ENCODE measurements around the gene DGKG.

Gene DGKG

GRCh38 chr3:186394566-186395217 is 32.7 kb upstream of the DGKG start:
- H3K4me3 ChIP-seq (ENCODE audit: low read depth, low read length), result no peak overlapping the region
- in situ Hi-C loops (cut with HindIII; ENCODE audit: low sequenced_read_pairs), result no loop called here
- DNase-seq (ENCODE audit: low read depth), result no peak
- TF ChIP-seq, protein P1, sequence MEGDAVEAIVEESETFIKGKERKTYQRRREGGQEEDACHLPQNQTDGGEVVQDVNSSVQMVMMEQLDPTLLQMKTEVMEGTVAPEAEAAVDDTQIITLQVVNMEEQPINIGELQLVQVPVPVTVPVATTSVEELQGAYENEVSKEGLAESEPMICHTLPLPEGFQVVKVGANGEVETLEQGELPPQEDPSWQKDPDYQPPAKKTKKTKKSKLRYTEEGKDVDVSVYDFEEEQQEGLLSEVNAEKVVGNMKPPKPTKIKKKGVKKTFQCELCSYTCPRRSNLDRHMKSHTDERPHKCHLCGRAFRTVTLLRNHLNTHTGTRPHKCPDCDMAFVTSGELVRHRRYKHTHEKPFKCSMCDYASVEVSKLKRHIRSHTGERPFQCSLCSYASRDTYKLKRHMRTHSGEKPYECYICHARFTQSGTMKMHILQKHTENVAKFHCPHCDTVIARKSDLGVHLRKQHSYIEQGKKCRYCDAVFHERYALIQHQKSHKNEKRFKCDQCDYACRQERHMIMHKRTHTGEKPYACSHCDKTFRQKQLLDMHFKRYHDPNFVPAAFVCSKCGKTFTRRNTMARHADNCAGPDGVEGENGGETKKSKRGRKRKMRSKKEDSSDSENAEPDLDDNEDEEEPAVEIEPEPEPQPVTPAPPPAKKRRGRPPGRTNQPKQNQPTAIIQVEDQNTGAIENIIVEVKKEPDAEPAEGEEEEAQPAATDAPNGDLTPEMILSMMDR (IDR thresholded peaks at IDR 0.05; ENCODE audit: low read depth, low read length, missing control alignments), result no peak

DNA sequence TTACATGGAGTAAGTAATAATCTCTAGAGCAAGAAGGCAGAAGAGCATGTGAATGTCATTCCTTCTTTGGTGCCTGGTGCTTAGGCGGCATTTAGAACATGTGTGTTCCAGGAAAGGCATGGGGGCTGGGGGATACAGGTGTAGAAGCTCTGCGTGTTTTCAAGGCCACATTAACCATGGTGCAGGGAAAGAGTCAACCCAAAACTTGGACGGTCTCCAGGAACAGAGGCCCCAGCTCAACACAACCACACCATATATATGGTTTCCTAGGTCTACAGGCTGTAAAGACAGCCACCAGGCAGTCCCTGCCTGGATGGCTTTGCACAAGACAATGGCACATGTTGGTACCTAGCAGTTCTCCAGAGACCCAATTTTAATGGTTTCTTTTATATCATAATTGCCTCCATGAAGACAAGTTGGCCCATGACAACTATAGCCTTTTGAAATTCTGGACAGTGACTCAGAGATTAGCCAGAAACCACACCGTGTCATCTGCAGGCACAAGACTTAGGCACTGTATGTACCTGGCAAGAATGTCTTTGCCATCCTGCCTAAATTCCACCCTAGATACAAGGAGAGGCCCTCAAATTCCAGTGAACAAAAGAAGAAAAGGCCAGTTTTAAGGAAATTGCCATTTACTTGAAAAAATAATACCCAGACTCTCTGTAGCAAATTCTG is 25.0 kb upstream of the DGKG start:
- H3K4me3 ChIP-seq (ENCODE audit: low read depth, low read length), result no peak overlapping the region
- TF ChIP-seq, protein P1 (IDR thresholded peaks at IDR 0.05; ENCODE audit: low read depth, low read length, missing control alignments), result no peak
- no peak for DNase-seq (ENCODE audit: low read depth)
- in situ Hi-C loops (cut with HindIII; ENCODE audit: low sequenced_read_pairs), result no loop called here

DNA sequence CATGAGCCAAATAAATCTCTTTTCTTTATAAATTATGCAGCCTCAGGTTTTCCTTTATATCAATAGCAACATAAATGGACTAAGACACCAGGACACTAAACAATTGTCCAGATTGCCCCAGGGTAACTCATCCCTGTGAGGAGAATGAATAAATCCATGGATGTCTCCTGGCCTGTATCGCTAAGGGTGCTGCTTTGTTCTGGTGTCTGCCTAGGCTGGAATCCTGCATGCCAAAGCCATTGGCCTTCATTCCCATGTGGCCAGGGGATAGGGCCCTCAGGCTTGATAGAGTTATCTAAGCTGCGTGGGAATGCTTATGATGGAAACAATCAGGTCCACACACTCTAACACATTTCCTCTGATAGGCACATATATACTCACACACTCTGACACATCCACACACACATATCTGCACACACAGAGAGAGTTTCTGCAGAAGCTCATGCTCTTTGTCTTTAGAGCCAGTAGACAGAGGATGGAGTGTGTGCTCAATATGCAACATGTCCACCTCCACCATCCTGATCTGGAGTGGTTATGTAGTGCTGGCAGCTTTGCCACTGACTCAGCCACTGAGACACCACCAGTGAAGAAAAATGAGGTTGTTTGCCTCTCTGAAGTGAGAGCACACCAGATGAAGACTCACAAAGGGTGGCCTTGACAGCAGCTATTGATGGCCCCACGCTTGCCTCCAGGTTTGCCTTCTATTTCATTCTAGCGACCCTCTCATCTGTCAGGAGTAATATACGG is 24.0 kb upstream of the DGKG start:
- TF ChIP-seq, protein P1 (IDR thresholded peaks at IDR 0.05; ENCODE audit: low read depth, low read length, missing control alignments), result no peak
- no peak for DNase-seq (ENCODE audit: low read depth)
- H3K4me3 ChIP-seq (ENCODE audit: low read depth, low read length), result no peak overlapping the region
- in situ Hi-C loops (cut with HindIII; ENCODE audit: low sequenced_read_pairs), result no loop called here

DNA sequence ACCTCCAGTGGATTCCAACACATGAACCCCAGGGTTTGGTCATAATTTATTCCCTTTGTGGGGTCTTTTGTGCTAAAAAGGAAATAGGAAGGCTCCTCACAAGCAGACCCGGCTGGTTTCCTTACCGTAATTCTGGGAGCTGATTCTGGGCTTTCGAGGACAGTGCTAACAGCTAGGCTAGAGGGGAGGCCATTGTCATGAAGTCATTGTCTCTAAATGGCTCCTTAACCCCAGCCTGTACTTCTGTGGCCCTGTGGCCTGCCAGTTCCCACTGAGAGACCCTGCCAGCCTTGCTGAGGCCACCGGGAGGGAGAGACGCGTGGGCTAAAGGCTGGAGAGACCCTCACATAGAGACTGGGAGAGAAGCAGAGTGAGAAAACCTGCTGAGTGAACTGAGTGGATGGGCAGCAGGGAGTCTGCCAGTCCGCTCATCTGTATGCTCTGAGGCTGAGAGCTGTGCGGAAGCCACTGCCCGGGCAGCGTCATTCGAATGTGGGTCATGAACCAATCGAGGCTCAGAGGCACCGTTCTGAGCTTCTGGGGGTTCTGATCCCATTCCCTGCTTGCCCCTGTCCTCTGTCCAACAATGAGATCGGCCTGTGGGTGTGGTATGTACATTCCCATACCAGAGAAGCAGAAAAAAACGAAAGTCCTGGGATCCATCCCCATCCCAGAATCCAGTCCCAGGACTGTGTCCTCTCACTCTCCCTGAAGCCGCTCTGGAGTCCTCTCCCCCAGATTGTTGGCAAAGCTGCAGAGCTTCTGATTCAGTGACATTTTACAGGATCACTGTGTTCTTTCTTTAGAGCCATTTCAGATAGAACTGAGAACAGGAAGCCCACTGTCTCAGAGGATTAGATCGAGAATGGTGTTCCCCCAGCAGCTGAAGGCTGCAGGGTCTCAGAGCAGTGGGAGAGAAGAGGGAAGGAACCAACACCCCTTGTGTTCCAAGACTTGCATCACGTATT is 21.3 kb upstream of the DGKG start:
- no peak for DNase-seq (ENCODE audit: low read depth)
- in situ Hi-C loops (cut with HindIII; ENCODE audit: low sequenced_read_pairs), result no loop called here
- H3K4me3 ChIP-seq (ENCODE audit: low read depth, low read length), result no peak overlapping the region
- TF ChIP-seq, protein P1 (IDR thresholded peaks at IDR 0.05; ENCODE audit: low read depth, low read length, missing control alignments), result no peak

DNA sequence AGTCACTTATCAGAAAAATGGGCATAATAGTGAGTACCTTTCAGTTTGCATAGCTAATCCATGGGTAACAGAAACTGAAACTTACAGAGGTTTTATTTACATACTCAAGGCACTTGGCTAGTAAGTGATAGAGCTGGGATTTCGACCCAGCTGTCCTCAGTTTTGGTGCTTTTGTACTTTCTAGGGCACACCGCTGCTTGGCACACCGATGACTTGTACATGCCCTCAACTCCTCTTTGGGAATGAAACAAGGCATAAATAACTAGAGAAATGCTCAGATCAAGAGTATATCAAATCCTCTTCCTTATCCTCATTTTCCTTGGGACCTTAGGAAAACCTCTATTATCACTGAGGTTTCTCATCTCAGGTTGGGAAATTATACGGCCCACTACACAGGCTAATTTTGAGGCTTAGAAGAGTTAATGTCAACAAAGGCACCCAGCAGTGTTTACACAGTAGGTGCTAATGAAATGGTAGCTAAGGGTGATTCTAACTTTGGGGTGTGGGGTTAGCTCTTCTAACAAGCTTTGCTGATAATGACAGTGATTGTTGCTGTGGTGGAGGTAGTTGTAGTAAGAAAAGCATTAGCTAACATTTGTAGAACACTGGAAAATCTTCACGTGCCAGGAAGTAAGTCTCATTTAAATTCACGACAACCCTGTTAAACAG is 20.3 kb upstream of the DGKG start:
- TF ChIP-seq, protein P1 (IDR thresholded peaks at IDR 0.05; ENCODE audit: low read depth, low read length, missing control alignments), result no peak
- in situ Hi-C loops (cut with HindIII; ENCODE audit: low sequenced_read_pairs), result no loop called here
- no peak for DNase-seq (ENCODE audit: low read depth)
- no peak overlapping the region for H3K4me3 ChIP-seq (ENCODE audit: low read depth, low read length)

Data from astrocyte of the cerebellum (primary cell).